HG03378 (cell line): ENCODE data around the gene LIG1.
"Not testable (repeated sequence)": the region's sequence is repeated elsewhere in the genome, so short reads cannot be mapped to it uniquely, and the experiment has no call there.

ENCODE experiments used
- ATAC-seq: cut with Tn5 transposase; IDR thresholded peaks from one replicate; pipeline ENCODE4 v1.9.1; 2021; ENCODE audit warnings: mild to moderate bottlenecking, moderate library complexity; ENCODE audit not compliant: unreplicated experiment

The LIG1 gene

GRCh38 chr19:48085904-48086864 lies 84.0 kb downstream of the LIG1 start:
- no peak for ATAC-seq

- no peak for ATAC-seq
Measured at GRCh38 chr19:48085076-48085475, 85.1 kb downstream of the LIG1 start.

GRCh38 chr19:48081106-48081505 lies 89.0 kb downstream of the LIG1 start:
- ATAC-seq: no peak

- ATAC-seq: not testable (repeated sequence)
Measured at GRCh38 chr19:48070177-48070769, 99.9 kb downstream of the LIG1 start.

GRCh38 chr19:48069435-48069834 lies 100.7 kb downstream of the LIG1 start:
- ATAC-seq: no peak
